ENCODE results near the gene DGCR8. TPM values are rescaled to one million over a fixed set of nuclear protein-coding genes. Genes with fewer than 3 reads are reported as not detected.
A peak's percentile ranks its signal among the peaks of the same experiment; 100 is the strongest.
"Not testable (repeated sequence)": the region's sequence is repeated elsewhere in the genome, so short reads cannot be mapped to it uniquely, and the experiment has no call there.

Gene DGCR8
- total RNA-seq, 1 experiment from 2014 or later, result 9.2 TPM

GRCh38 chr22:20152464-20152890 is 72.4 kb downstream of the DGCR8 start:
- DNase-seq (ENCODE audit: low spot score), result no peak

- DNase-seq (ENCODE audit: low spot score), result no peak
Measured at GRCh38 chr22:20153945-20154344, 73.9 kb downstream of the DGCR8 start.

- no peak for DNase-seq (ENCODE audit: low spot score)
Measured at GRCh38 chr22:20154602-20155187, 74.7 kb downstream of the DGCR8 start.

GRCh38 chr22:20155330-20156041 is 75.4 kb downstream of the DGCR8 start:
- peak; percentile 63 for DNase-seq (ENCODE audit: low spot score)

- no peak for DNase-seq (ENCODE audit: low spot score)
Measured at GRCh38 chr22:20156042-20156389, 76.0 kb downstream of the DGCR8 start.

- DNase-seq (ENCODE audit: low spot score), result peak; percentile 39
Measured at GRCh38 chr22:20156611-20157429, 76.8 kb downstream of the DGCR8 start.

GRCh38 chr22:20157430-20158183 is 77.6 kb downstream of the DGCR8 start:
- no peak for DNase-seq (ENCODE audit: low spot score)

- no peak for DNase-seq (ENCODE audit: low spot score)
Measured at GRCh38 chr22:20158391-20159036, 78.5 kb downstream of the DGCR8 start.

GRCh38 chr22:20159076-20159475 is 79.0 kb downstream of the DGCR8 start:
- DNase-seq (ENCODE audit: low spot score), result no peak

- not testable (repeated sequence) for DNase-seq (ENCODE audit: low spot score)
Measured at GRCh38 chr22:20159531-20159930, 79.5 kb downstream of the DGCR8 start.

- DNase-seq (ENCODE audit: low spot score), result no peak
Measured at GRCh38 chr22:20160041-20160440, 80.0 kb downstream of the DGCR8 start.

Other genes starting within 250 kb of the DGCR8 start
- gene GNB1L, start 225.4 kb upstream of the DGCR8 start, total RNA-seq (2014; rRNA removed; shearing (Covaris generic)), result 5.7 and 12.4 TPM in 2 replicates
- 2.3 and 2.6 TPM in 2 replicates for gene RTL10, start 225.4 kb upstream of the DGCR8 start, total RNA-seq (2014; rRNA removed; shearing (Covaris generic))
- 111 and 112 TPM in 2 replicates for gene COMT, start 138.5 kb upstream of the DGCR8 start, total RNA-seq (2014; rRNA removed; shearing (Covaris generic))
- 7.5 and 9.1 TPM in 2 replicates for gene TXNRD2, start 138.4 kb upstream of the DGCR8 start, total RNA-seq (2014; rRNA removed; shearing (Covaris generic))
- gene ARVCF, start 63.4 kb upstream of the DGCR8 start, total RNA-seq (2014; rRNA removed; shearing (Covaris generic)), result 0.58 and 1.8 TPM in 2 replicates
- gene TANGO2, start 59.1 kb upstream of the DGCR8 start, total RNA-seq (2014; rRNA removed; shearing (Covaris generic)), result 20.6 and 29.3 TPM in 2 replicates
- gene RANBP1, start 35.9 kb downstream of the DGCR8 start, total RNA-seq (2014; rRNA removed; shearing (Covaris generic)), result 623 and 731 TPM in 2 replicates
- gene TRMT2A, start 37.0 kb downstream of the DGCR8 start, total RNA-seq (2014; rRNA removed; shearing (Covaris generic)), result 12.2 and 16.6 TPM in 2 replicates
- gene ZDHHC8, start 51.6 kb downstream of the DGCR8 start, total RNA-seq (2014; rRNA removed; shearing (Covaris generic)), result 4.3 and 6.9 TPM in 2 replicates
- not detected in 2 replicates for gene CCDC188, start 70.8 kb downstream of the DGCR8 start, total RNA-seq (2014; rRNA removed; shearing (Covaris generic))
- gene RTN4R, start 188.1 kb downstream of the DGCR8 start, total RNA-seq (2014; rRNA removed; shearing (Covaris generic)), result 3.2 TPM in 2 replicates
- gene DGCR6L, start 239.8 kb downstream of the DGCR8 start, total RNA-seq (2014; rRNA removed; shearing (Covaris generic)), result 36.8 and 43.3 TPM in 2 replicates

All from H4 (cell line).